ENCODE data around the gene UACA. TPM values are rescaled to one million over a fixed set of nuclear protein-coding genes. Genes with fewer than 3 reads are reported as not detected.
A peak's percentile ranks its signal among the peaks of the same experiment; 100 is the strongest.

UACA gene
- total and polyA plus RNA-seq, 4 donors, result 59.6 to 185 (median 123) TPM

GRCh38 chr15:70791259-70791658, 27.9 kb upstream of the UACA start:
- no peaks in the 10 kb centered on the region for H3K4me1 ChIP-seq (ENCODE audit: control insufficient read depth in 1 of 2, insufficient read depth in 2 of 2, low read length in 2 of 2)
- H3K27me3 ChIP-seq (ENCODE audit: control insufficient read depth in 1 of 2, insufficient read depth in 2 of 2, low read length in 1 of 2), result no peaks in the 10 kb centered on the region
- H3K27ac ChIP-seq (ENCODE audit: low read depth in 1 of 2, low read length in 2 of 2), result no peak overlapping the region
- intact Hi-C loops (cut with DNase I), result no loop called here
- DNase-seq (no peak), ATAC-seq (ENCODE audit: low FRiP score) (no peak)
- WGBS, 2 donors, result 86% methylated on average over 5 of the region's 5 CpGs
- H3K4me3 ChIP-seq (ENCODE audit: low read length in 2 of 2), result no peak overlapping the region
- no peaks in the 10 kb centered on the region for H3K9me3 ChIP-seq (ENCODE audit: control insufficient read depth, low read length)
- no peaks in the 10 kb centered on the region for H3K36me3 ChIP-seq (ENCODE audit: control insufficient read depth in 1 of 2, insufficient read depth in 2 of 2, low read length in 1 of 2)

GRCh38 chr15:70789213-70789612, 25.9 kb upstream of the UACA start:
- no peak for DNase-seq
- no peak overlapping the region for H3K27ac ChIP-seq (ENCODE audit: low read depth in 1 of 2, low read length in 2 of 2)
- 77 to 78% methylated on average over 4 of the region's 4 CpGs for WGBS, 2 donors
- no peaks in the 10 kb centered on the region for H3K27me3 ChIP-seq (ENCODE audit: control insufficient read depth in 1 of 2, insufficient read depth in 2 of 2, low read length in 1 of 2)
- H3K9me3 ChIP-seq (ENCODE audit: control insufficient read depth, low read length), result no peaks in the 10 kb centered on the region
- no peak overlapping the region for H3K4me3 ChIP-seq (ENCODE audit: low read length in 2 of 2)
- no peaks in the 10 kb centered on the region for H3K36me3 ChIP-seq (ENCODE audit: control insufficient read depth in 1 of 2, insufficient read depth in 2 of 2, low read length in 1 of 2)
- intact Hi-C loops (cut with DNase I), result no loop called here
- no peak for ATAC-seq (ENCODE audit: low FRiP score)
- no peaks in the 10 kb centered on the region for H3K4me1 ChIP-seq (ENCODE audit: control insufficient read depth in 1 of 2, insufficient read depth in 2 of 2, low read length in 2 of 2)

GRCh38 chr15:70788114-70789049, 25.0 kb upstream of the UACA start:
- Histone ChIP-seq H3K9me3 (ENCODE audit: control insufficient read depth, low read length) (no peaks in the 10 kb centered on the region), H3K27me3 (ENCODE audit: control insufficient read depth in 1 of 2, insufficient read depth in 2 of 2, low read length in 1 of 2) (no peaks in the 10 kb centered on the region), H3K4me3 (ENCODE audit: low read length in 2 of 2) (no peak overlapping the region), H3K27ac (ENCODE audit: low read depth in 1 of 2, low read length in 2 of 2) (no peak overlapping the region), H3K36me3 (ENCODE audit: control insufficient read depth in 1 of 2, insufficient read depth in 2 of 2, low read length in 1 of 2) (no peaks in the 10 kb centered on the region), H3K4me1 (ENCODE audit: control insufficient read depth in 1 of 2, insufficient read depth in 2 of 2, low read length in 2 of 2) (no peaks in the 10 kb centered on the region)
- ATAC-seq (ENCODE audit: low FRiP score), result no peak
- intact Hi-C loops (cut with DNase I), result no loop called here
- WGBS, 2 donors, result 87 to 90% methylated on average over 6 of the region's 6 CpGs
- no peak for DNase-seq

GRCh38 chr15:70786996-70787395, 23.6 kb upstream of the UACA start:
- H3K9me3 ChIP-seq (ENCODE audit: control insufficient read depth, low read length), result no peaks in the 10 kb centered on the region
- H3K27ac ChIP-seq (ENCODE audit: low read depth in 1 of 2, low read length in 2 of 2), result no peak overlapping the region
- intact Hi-C loops (cut with DNase I), result no loop called here
- no peaks in the 10 kb centered on the region for H3K36me3 ChIP-seq (ENCODE audit: control insufficient read depth in 1 of 2, insufficient read depth in 2 of 2, low read length in 1 of 2)
- H3K4me3 ChIP-seq (ENCODE audit: low read length in 2 of 2), result no peak overlapping the region
- WGBS, 2 donors, result 96 to 97% methylated on average over 4 of the region's 4 CpGs
- no peaks in the 10 kb centered on the region for H3K4me1 ChIP-seq (ENCODE audit: control insufficient read depth in 1 of 2, insufficient read depth in 2 of 2, low read length in 2 of 2)
- H3K27me3 ChIP-seq (ENCODE audit: control insufficient read depth in 1 of 2, insufficient read depth in 2 of 2, low read length in 1 of 2), result no peaks in the 10 kb centered on the region
- DNase-seq, result no peak
- no peak for ATAC-seq (ENCODE audit: low FRiP score)

- no peak for DNase-seq
- intact Hi-C loops (cut with DNase I), result no loop called here
- Histone ChIP-seq H3K4me1 (ENCODE audit: control insufficient read depth in 1 of 2, insufficient read depth in 2 of 2, low read length in 2 of 2) (no peaks in the 10 kb centered on the region), H3K9me3 (ENCODE audit: control insufficient read depth, low read length) (no peaks in the 10 kb centered on the region), H3K27me3 (ENCODE audit: control insufficient read depth in 1 of 2, insufficient read depth in 2 of 2, low read length in 1 of 2) (no peaks in the 10 kb centered on the region), H3K36me3 (ENCODE audit: control insufficient read depth in 1 of 2, insufficient read depth in 2 of 2, low read length in 1 of 2) (no peaks in the 10 kb centered on the region), H3K27ac (ENCODE audit: low read depth in 1 of 2, low read length in 2 of 2) (no peak overlapping the region), H3K4me3 (ENCODE audit: low read length in 2 of 2) (no peak overlapping the region)
- WGBS, 2 donors, result 60 to 67% methylated on average over 6 of the region's 6 CpGs
- no peak for ATAC-seq (ENCODE audit: low FRiP score)
These were observed 20.3 kb upstream of the UACA start for GRCh38 chr15:70783610-70784022.

GRCh38 chr15:70783041-70783440, 19.7 kb upstream of the UACA start:
- 86 to 87% methylated on average over 3 of the region's 3 CpGs for WGBS, 2 donors
- Histone ChIP-seq H3K9me3 (ENCODE audit: control insufficient read depth, low read length) (no peaks in the 10 kb centered on the region), H3K27ac (ENCODE audit: low read depth in 1 of 2, low read length in 2 of 2) (no peak overlapping the region), H3K36me3 (ENCODE audit: control insufficient read depth in 1 of 2, insufficient read depth in 2 of 2, low read length in 1 of 2) (no peaks in the 10 kb centered on the region), H3K4me3 (ENCODE audit: low read length in 2 of 2) (no peak overlapping the region), H3K4me1 (ENCODE audit: control insufficient read depth in 1 of 2, insufficient read depth in 2 of 2, low read length in 2 of 2) (no peaks in the 10 kb centered on the region), H3K27me3 (ENCODE audit: control insufficient read depth in 1 of 2, insufficient read depth in 2 of 2, low read length in 1 of 2) (no peaks in the 10 kb centered on the region)
- DNase-seq (no peak), ATAC-seq (ENCODE audit: low FRiP score) (no peak)
- intact Hi-C loops (cut with DNase I), result no loop called here

GRCh38 chr15:70781236-70781635, 17.9 kb upstream of the UACA start:
- H3K27me3 ChIP-seq (ENCODE audit: control insufficient read depth in 1 of 2, insufficient read depth in 2 of 2, low read length in 1 of 2), result no peaks in the 10 kb centered on the region
- no peak overlapping the region for H3K27ac ChIP-seq (ENCODE audit: low read depth in 1 of 2, low read length in 2 of 2)
- H3K36me3 ChIP-seq (ENCODE audit: control insufficient read depth in 1 of 2, insufficient read depth in 2 of 2, low read length in 1 of 2), result no peaks in the 10 kb centered on the region
- 95 to 98% methylated on average over 5 of the region's 5 CpGs for WGBS, 2 donors
- intact Hi-C loops (cut with DNase I), result no loop called here
- no peak for ATAC-seq (ENCODE audit: low FRiP score)
- no peaks in the 10 kb centered on the region for H3K9me3 ChIP-seq (ENCODE audit: control insufficient read depth, low read length)
- peaks cover 0 to 1% of the 10 kb centered on the region in 2 donors for H3K4me1 ChIP-seq (ENCODE audit: control insufficient read depth in 1 of 2, insufficient read depth in 2 of 2, low read length in 2 of 2)
- no peak overlapping the region for H3K4me3 ChIP-seq (ENCODE audit: low read length in 2 of 2)
- DNase-seq, result no peak

GRCh38 chr15:70778258-70779076, 15.1 kb upstream of the UACA start:
- intact Hi-C loops (cut with DNase I), result no loop called here
- ATAC-seq (ENCODE audit: low FRiP score) (peak; percentile 41), DNase-seq (no peak)
- 26 to 28% methylated on average over 3 of the region's 3 CpGs for WGBS, 2 donors
- Histone ChIP-seq H3K4me3 (ENCODE audit: low read length in 2 of 2) (no peak overlapping the region), H3K4me1 (ENCODE audit: control insufficient read depth in 1 of 2, insufficient read depth in 2 of 2, low read length in 2 of 2) (peaks cover 1 to 5% of the 10 kb centered on the region in 2 donors), H3K27me3 (ENCODE audit: control insufficient read depth in 1 of 2, insufficient read depth in 2 of 2, low read length in 1 of 2) (no peaks in the 10 kb centered on the region), H3K9me3 (ENCODE audit: control insufficient read depth, low read length) (no peaks in the 10 kb centered on the region), H3K27ac (ENCODE audit: low read depth in 1 of 2, low read length in 2 of 2) (no peak overlapping the region), H3K36me3 (ENCODE audit: control insufficient read depth in 1 of 2, insufficient read depth in 2 of 2, low read length in 1 of 2) (no peaks in the 10 kb centered on the region)
